ENCODE results near the gene ARL4D.

The ARL4D gene

GRCh38 chr17:43431714-43432523, 33.1 kb downstream of the ARL4D start:
- DNase-seq: no peak

GRCh38 chr17:43434902-43435319, 36.1 kb downstream of the ARL4D start:
- no peak for DNase-seq

GRCh38 chr17:43437756-43438155, 39.0 kb downstream of the ARL4D start:
- no peak for DNase-seq

GRCh38 chr17:43438626-43439025, 39.8 kb downstream of the ARL4D start:
- no peak for DNase-seq

- DNase-seq: no peak
Observed at GRCh38 chr17:43439041-43439440, 40.2 kb downstream of the ARL4D start.

GRCh38 chr17:43442711-43443110, 43.9 kb downstream of the ARL4D start:
- no peak for DNase-seq

GRCh38 chr17:43443381-43443780, 44.6 kb downstream of the ARL4D start:
- no peak for DNase-seq

GRCh38 chr17:43444223-43445008, 45.6 kb downstream of the ARL4D start:
- no peak for DNase-seq

- no peak for DNase-seq
Observed at GRCh38 chr17:43445009-43445589, 46.3 kb downstream of the ARL4D start.

- DNase-seq: no peak
Observed at GRCh38 chr17:43446773-43447172, 48.0 kb downstream of the ARL4D start.

- DNase-seq: no peak
Observed at GRCh38 chr17:43448720-43449469, 50.1 kb downstream of the ARL4D start.

GRCh38 chr17:43449470-43450248, 50.9 kb downstream of the ARL4D start:
- no peak for DNase-seq

Data from CD4-positive, alpha-beta T cell treated with Interleukin-15 for 1 hour (primary cell).